Spleen (tissue), 11 donors: ENCODE measurements around the gene CSNK2B. TPM values are rescaled to one million over a fixed set of nuclear protein-coding genes. Genes with fewer than 3 reads are reported as not detected.

Experiments
- DNase-seq: peaks from one replicate; pipeline ENCODE4 v3.0.0-alpha.2; 2020
- H3K27ac ChIP-seq, 8 donors: fragments of 200-600 bp; sonication (generic) in 7 of 8; 1 replicate in 4 of 8; 2 replicates in 4 of 8; pipeline versions ENCODE4 v1.5.0 to v1.8.0; 2016 to 2021; ENCODE audit warnings: inconsistent platforms in 4 of 8, mild to moderate bottlenecking in 4 of 8, moderate library complexity in 1 of 8
- H3K27me3 ChIP-seq, 7 donors: fragments of 200-600 bp; sonication (generic) in 6 of 7; replicated peaks in 1 of 7; 1 replicate in 4 of 7; 2 replicates in 3 of 7; pipeline versions ENCODE4 v1.5.0 to v1.8.0; 2016 to 2021; ENCODE audit warnings: inconsistent platforms in 3 of 7, mild to moderate bottlenecking in 1 of 7
- H3K36me3 ChIP-seq, 6 donors: fragments of 200-600 bp; sonication (generic) in 5 of 6; 1 replicate in 4 of 6; 2 replicates in 2 of 6; pipeline versions ENCODE4 v1.5.0 to v1.8.0; 2016 to 2021; ENCODE audit warnings: inconsistent platforms in 2 of 6
- H3K4me1 ChIP-seq, 6 donors: fragments of 200-600 bp; sonication (generic) in 5 of 6; 1 replicate in 3 of 6; 2 replicates in 3 of 6; pipeline versions ENCODE4 v1.5.0 to v1.8.0; 2016 to 2021; ENCODE audit warnings: inconsistent platforms in 3 of 6
- H3K4me3 ChIP-seq, 8 donors: fragments of 200-600 bp; sonication (generic) in 7 of 8; 1 replicate in 4 of 8; 2 replicates in 4 of 8; pipeline versions ENCODE4 v1.5.0 to v1.8.0; 2016 to 2021; ENCODE audit warnings: inconsistent platforms in 4 of 8, mild to moderate bottlenecking in 4 of 8, moderate library complexity in 2 of 8
- H3K9me3 ChIP-seq, 8 donors: fragments of 200-600 bp; sonication (generic) in 7 of 8; 1 replicate in 4 of 8; 2 replicates in 4 of 8; pipeline versions ENCODE4 v1.5.0 to v1.8.0; 2016 to 2021; ENCODE audit warnings: inconsistent platforms in 4 of 8
- POLR2A ChIP-seq, 3 donors: fragments of 450-650 bp; IDR thresholded peaks; one replicate each; pipeline ENCODE4 v1.5.1; 2017; ENCODE audit warnings: antibody characterized with exemption in 3 of 3, mild to moderate bottlenecking in 1 of 3
- POLR2AphosphoS5 ChIP-seq, 3 donors: sonication (generic); formaldehyde crosslinking; IDR thresholded peaks; one replicate each; pipeline ENCODE4 v1.5.1; 2017; ENCODE audit warnings: antibody characterized with exemption in 3 of 3
- WGBS, 5 donors: extraction: QIAGEN DNeasy Blood & Tissue Kit in 3 of 5; methylation state at CpG; one replicate each; pipeline versions ENCODE4 v1.1.5 to v1.1.7; 2013 to 2018; 5-methylcytosine and 5-hydroxymethylcytosine counted together
- intact Hi-C: fragments of 100-400 bp; cut with DNase I; formaldehyde crosslinking; loops from one replicate; pipeline ENCODE4 v1.15.0; 2023; ENCODE audit warnings: low total_unique reads
- polyA plus RNA-seq, 3 donors: library from polyadenylated mRNA; stranded (reverse); fragments of 200-250 nt; gene quantifications; one replicate each; pipeline ENCODE4 v1.2.1, GENCODE V29; 2013
- total RNA-seq, 7 donors: library from RNA; depleted of rRNA in 3 of 7; stranded (reverse); fragments of >200 nt in 3 of 7; fragmentation: NEBNext Ultra II Directional in 4 of 7; extraction: Animal tissue kit (Norgen Biotek cat#: 25700) in 4 of 7; gene quantifications; one replicate each; pipeline versions ENCODE4 v1.1.0 to v1.2.1, GENCODE V29; 2016 to 2021
- TF ChIP-seq, protein P1 (sequence below), 11 experiments: fragments of 200-600 bp in 7 of 11; fragments of 450-650 bp in 4 of 11; sonication (generic) in 4 of 11; IDR thresholded peaks in 8 of 11; conservative IDR thresholded peaks in 3 of 11; 1 replicate in 7 of 11; 2 replicates in 4 of 11; pipeline versions ENCODE4 v1.4.0 to v1.8.0; 2016 to 2021; ENCODE audit warnings: antibody characterized with exemption in 11 of 11, inconsistent platforms in 4 of 11, mild to moderate bottlenecking in 1 of 11
- donor health status: healthy with polysubstance abuse.
- donor health status: DM: no; HTN: no; CAD: no; lungs with moderate emphysema.
- donor health status: DM: no; HTN: no; CAD: no.
- donor health status: Bipolar disorder and iron deficiency.
- donor health status: healthy.
- donor health status: DM: no; HTN: no; CAD: no.
- donor health status: DM: yes; HTN: yes; CAD: no.

CSNK2B gene
- total and polyA plus RNA-seq, 10 donors = 122 to 294 (median 145) TPM

DNA sequence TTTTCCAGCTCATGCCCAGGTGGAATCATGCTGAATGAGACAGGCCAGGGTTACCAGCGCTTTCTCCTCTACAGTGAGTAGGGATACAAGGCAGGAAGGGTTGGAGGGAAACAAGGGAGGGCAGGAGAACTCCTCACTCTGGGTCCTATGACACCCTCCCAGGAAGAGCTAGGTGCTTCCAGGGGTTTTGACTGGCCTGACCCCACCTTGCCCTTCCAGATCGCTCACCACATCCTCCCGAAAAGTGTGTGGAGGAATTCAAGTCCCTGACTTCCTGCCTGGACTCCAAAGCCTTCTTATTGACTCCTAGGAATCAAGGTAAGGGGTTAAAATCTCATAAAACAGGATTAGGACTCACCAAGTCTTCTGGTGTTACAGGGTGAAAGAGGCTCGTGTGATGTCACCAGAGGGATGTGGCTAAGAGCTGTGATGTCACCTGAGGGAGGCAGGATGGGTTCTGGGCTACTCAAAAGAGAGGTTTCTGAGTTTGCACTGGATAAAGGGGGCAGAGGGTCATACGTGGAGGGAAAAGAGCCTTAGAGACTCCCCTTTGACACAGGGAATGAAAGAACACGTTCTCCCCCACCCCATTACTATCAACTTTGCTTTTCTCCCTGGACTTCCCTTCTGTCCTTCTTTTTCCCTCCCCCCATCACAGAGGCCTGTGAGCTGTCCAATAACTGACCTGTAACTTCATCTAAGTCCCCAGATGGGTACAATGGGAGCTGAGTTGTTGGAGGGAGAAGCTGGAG, 8.3 kb upstream of the CSNK2B start:
- no peak for DNase-seq
- H3K27ac ChIP-seq = peak overlapping the region in 5 of 8 donors; percentile 9 to 97 (median 94)
- 61 to 83% (median 77%) methylated on average over 6 of the region's 6 CpGs for WGBS, 5 donors
- peaks cover 0 to 59% (median 22%) of the 10 kb centered on the region in 6 donors for H3K36me3 ChIP-seq
- TF ChIP-seq, protein P1, sequence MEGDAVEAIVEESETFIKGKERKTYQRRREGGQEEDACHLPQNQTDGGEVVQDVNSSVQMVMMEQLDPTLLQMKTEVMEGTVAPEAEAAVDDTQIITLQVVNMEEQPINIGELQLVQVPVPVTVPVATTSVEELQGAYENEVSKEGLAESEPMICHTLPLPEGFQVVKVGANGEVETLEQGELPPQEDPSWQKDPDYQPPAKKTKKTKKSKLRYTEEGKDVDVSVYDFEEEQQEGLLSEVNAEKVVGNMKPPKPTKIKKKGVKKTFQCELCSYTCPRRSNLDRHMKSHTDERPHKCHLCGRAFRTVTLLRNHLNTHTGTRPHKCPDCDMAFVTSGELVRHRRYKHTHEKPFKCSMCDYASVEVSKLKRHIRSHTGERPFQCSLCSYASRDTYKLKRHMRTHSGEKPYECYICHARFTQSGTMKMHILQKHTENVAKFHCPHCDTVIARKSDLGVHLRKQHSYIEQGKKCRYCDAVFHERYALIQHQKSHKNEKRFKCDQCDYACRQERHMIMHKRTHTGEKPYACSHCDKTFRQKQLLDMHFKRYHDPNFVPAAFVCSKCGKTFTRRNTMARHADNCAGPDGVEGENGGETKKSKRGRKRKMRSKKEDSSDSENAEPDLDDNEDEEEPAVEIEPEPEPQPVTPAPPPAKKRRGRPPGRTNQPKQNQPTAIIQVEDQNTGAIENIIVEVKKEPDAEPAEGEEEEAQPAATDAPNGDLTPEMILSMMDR (IDR thresholded peaks at IDR 0.05 in 8 of 11, conservative IDR thresholded peaks at IDR 0.05 in 3 of 11) = no peak
- TF ChIP-seq POLR2A (IDR thresholded peaks at IDR 0.05) = no peak
- TF ChIP-seq POLR2AphosphoS5 (IDR thresholded peaks at IDR 0.05) = no peak
- no peaks in the 10 kb centered on the region for H3K27me3 ChIP-seq
- H3K9me3 ChIP-seq = no peaks in the 10 kb centered on the region
- intact Hi-C loops = no loop called here
- peaks cover 39 to 92% (median 70%) of the 10 kb centered on the region in 6 donors for H3K4me1 ChIP-seq
- H3K4me3 ChIP-seq = peak overlapping the region in 1 of 8 donors; percentile 6

DNA sequence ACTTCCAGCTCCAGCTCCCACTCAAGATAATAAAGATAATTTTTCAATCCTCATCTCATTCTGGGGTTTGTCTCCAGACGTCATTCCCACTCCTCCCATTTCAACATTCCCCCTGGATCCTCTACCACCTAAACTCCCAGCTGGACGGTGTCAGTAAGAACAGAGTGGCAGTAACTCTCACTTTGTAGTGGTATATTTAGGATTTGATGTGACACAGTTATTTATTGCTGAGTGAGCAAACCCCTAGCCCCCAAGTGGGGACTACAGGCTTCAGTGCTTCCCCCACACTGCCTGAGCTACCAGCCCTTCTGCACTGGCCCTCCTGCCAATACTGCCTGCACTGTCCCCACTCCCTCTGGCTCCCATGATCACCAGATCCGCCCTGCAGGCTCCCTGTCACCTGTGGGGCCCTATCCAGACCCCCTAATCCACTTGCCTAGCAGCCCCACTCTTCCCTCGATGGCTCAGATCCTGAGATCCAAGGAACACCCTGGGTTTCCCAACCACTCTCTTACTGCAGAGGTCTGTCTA, 7.7 kb upstream of the CSNK2B start:
- Histone ChIP-seq H3K36me3 (peaks cover 0 to 65% (median 25%) of the 10 kb centered on the region in 6 donors), H3K27me3 (no peaks in the 10 kb centered on the region), H3K9me3 (no peaks in the 10 kb centered on the region), H3K4me3 (peak overlapping the region in 2 of 8 donors; percentile 6 to 96), H3K4me1 (peaks cover 42 to 96% (median 75%) of the 10 kb centered on the region in 6 donors), H3K27ac (peak overlapping the region in 4 of 8 donors; percentile 10 to 97 (median 94))
- no peak for DNase-seq
- WGBS, 5 donors = 82 to 89% (median 85%) methylated on average over 4 of the region's 4 CpGs
- intact Hi-C loops = no loop called here
- TF ChIP-seq, protein P1 (IDR thresholded peaks at IDR 0.05 in 8 of 11, conservative IDR thresholded peaks at IDR 0.05 in 3 of 11) = no peak
- no peak for TF ChIP-seq POLR2AphosphoS5 (IDR thresholded peaks at IDR 0.05)

DNA sequence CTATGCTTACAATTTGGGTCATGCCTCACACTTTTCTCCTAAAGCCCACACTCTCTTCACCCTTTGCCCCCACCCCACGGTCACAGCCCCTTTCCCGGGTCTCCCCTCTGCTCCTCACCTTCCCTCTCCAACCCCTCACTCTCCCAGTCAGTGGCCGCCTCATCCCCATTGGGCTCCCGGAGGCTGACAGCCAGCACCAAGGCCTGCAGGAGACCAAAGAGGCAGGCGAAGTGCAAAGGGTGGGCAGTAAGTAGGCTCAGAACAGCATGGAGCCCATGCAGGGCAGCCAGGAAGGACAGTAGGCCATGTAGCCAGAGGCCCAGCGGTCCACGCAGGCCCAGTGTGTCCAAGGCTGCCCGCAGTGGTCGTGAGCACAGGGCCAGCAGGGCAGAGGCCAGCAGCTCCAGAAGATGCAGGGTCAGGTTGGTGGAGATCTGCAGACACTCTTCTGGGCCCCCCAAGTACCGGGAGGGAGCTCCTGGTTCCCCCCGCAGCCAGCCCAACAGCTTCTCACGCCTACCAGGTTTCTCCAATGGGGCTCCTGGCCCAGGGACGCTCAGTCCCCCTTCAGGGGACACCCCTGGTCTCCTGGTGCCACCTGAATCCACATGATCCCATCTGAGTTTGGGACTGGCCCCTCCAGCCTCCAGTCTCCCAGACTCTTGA, 6.8 kb upstream of the CSNK2B start:
- peaks cover 45 to 96% (median 75%) of the 10 kb centered on the region in 6 donors for H3K4me1 ChIP-seq
- DNase-seq = no peak
- H3K27ac ChIP-seq = peak overlapping the region; percentile 82 to 97 (median 94)
- 77 to 86% (median 83%) methylated on average over 9 to 13 of the region's 13 CpGs for WGBS, 5 donors
- intact Hi-C loops = no loop called here
- H3K4me3 ChIP-seq = peak overlapping the region; percentile 61 to 96 (median 77)
- peaks cover 0 to 74% (median 28%) of the 10 kb centered on the region in 6 donors for H3K36me3 ChIP-seq
- TF ChIP-seq POLR2AphosphoS5 (IDR thresholded peaks at IDR 0.05) = peak in 1 of 3 donors; percentile 62
- TF ChIP-seq POLR2A (IDR thresholded peaks at IDR 0.05) = no peak
- no peaks in the 10 kb centered on the region for H3K27me3 ChIP-seq
- H3K9me3 ChIP-seq = no peaks in the 10 kb centered on the region

DNA sequence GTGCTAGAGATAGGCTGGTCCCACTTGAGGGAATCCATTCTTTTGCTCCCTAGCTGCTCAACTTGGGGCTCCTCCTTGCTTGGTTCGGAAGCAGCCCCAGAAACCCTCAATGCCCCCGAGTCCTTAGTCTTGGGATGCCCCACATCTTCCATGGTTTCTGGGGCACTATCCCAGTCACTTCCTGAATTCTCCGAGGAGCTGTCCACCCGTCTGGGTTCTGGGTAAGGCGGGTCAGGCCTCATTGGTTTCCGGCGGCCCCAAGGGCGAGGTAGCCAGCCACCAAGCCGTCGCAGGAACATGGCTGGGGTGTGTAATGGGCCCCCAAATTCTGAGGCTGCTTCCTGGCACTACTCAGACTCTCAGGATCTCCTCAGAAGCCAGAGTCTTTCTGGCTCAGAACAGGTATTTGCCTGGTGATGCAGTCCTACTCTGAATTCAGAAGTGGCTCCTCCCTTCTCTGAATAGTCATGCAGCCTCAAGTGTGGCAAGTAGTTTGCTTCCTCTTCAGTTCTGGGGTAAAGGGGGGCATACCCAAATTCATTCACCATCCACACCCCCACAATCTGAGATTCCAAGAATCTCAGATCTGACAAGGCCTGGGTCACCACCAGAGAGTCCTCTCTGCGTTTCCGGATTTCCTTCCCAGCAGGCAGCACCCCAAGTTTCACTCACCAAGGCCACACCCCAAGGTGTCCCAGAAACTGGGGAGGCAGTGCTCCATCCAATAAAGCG, 6.1 kb upstream of the CSNK2B start:
- TF ChIP-seq, protein P1 (IDR thresholded peaks at IDR 0.05 in 8 of 11, conservative IDR thresholded peaks at IDR 0.05 in 3 of 11) = no peak
- TF ChIP-seq POLR2A (IDR thresholded peaks at IDR 0.05) = no peak
- TF ChIP-seq POLR2AphosphoS5 (IDR thresholded peaks at IDR 0.05) = no peak
- intact Hi-C loops = no loop called here
- H3K36me3 ChIP-seq = peaks cover 0 to 72% (median 28%) of the 10 kb centered on the region in 6 donors
- peaks cover 47 to 95% (median 79%) of the 10 kb centered on the region in 6 donors for H3K4me1 ChIP-seq
- H3K27me3 ChIP-seq = no peaks in the 10 kb centered on the region
- WGBS, 5 donors = 22 to 36% (median 25%) methylated on average over 10 to 13 of the region's 13 CpGs
- DNase-seq = peak; percentile 82
- H3K4me3 ChIP-seq = peak overlapping the region; percentile 61 to 96 (median 77)
- no peaks in the 10 kb centered on the region for H3K9me3 ChIP-seq
- H3K27ac ChIP-seq = peak overlapping the region; percentile 82 to 97 (median 94)
